Esophagus muscularis mucosa (tissue), 4 donors: ENCODE data around the gene KCNA5. TPM values are rescaled to one million over a fixed set of nuclear protein-coding genes. Genes with fewer than 3 reads are reported as not detected.
A peak's percentile ranks its signal among the peaks of the same experiment; 100 is the strongest.

Experiments
- DNase-seq: peaks from one replicate; pipeline ENCODE4 v3.0.0-alpha.2; 2017; ENCODE audit errors: extremely low spot score
- H3K27ac ChIP-seq, 4 donors: fragments of 200-600 bp; sonication (generic); replicated peaks in 1 of 4; 1 replicate in 3 of 4; 2 replicates in 1 of 4; pipeline ENCODE4 v1.5.1; 2016 to 2019; ENCODE audit warnings: mild to moderate bottlenecking in 1 of 4
- H3K27me3 ChIP-seq, 4 donors: fragments of 200-600 bp; sonication (generic); one replicate each; pipeline versions ENCODE4 v1.5.1 to v1.6.0; 2016 to 2019
- H3K36me3 ChIP-seq, 4 donors: fragments of 200-600 bp; sonication (generic); one replicate each; pipeline ENCODE4 v1.5.1; 2016 to 2019
- H3K4me1 ChIP-seq, 4 donors: fragments of 200-600 bp; sonication (generic); one replicate each; pipeline ENCODE4 v1.5.1; 2016 to 2019
- H3K4me3 ChIP-seq, 4 donors: fragments of 200-600 bp; sonication (generic); 1 replicate in 2 of 4; 2 replicates in 2 of 4; pipeline ENCODE4 v1.5.1; 2016 to 2019; ENCODE audit warnings: mild to moderate bottlenecking in 4 of 4, moderate library complexity in 1 of 4
- H3K9me3 ChIP-seq, 4 donors: fragments of 200-600 bp; sonication (generic); 1 replicate in 3 of 4; 2 replicates in 1 of 4; pipeline ENCODE4 v1.5.1; 2016 to 2019
- EP300 ChIP-seq: sonication (generic); formaldehyde crosslinking; IDR thresholded peaks from one replicate; pipeline ENCODE4 v1.6.1; 2017; ENCODE audit warnings: antibody characterized with exemption
- POLR2A ChIP-seq: fragments of 450-650 bp; IDR thresholded peaks from one replicate; pipeline ENCODE4 v1.6.1; 2017; ENCODE audit warnings: antibody characterized with exemption, moderate library complexity, mild to moderate bottlenecking, low read depth
- POLR2AphosphoS5 ChIP-seq, 2 donors: sonication (generic); formaldehyde crosslinking; IDR thresholded peaks; one replicate each; pipeline ENCODE4 v1.6.1; 2017; ENCODE audit warnings: antibody characterized with exemption in 2 of 2
- WGBS: methylation state at CpG from one replicate; pipeline ENCODE4 v1.1.5; 2018; 5-methylcytosine and 5-hydroxymethylcytosine counted together
- intact Hi-C: fragments of 100-400 bp; cut with DNase I; formaldehyde crosslinking; loops from one replicate; pipeline ENCODE4 v1.15.1; 2023
- total RNA-seq, 4 donors: library from RNA; depleted of rRNA; stranded (reverse); fragments of >200 nt; gene quantifications; one replicate each; pipeline versions ENCODE4 v1.1.0 to v1.2.1, GENCODE V29; 2016
- TF ChIP-seq, protein P1 (sequence below), 3 experiments: fragments of 200-600 bp in 2 of 3; fragments of 450-650 bp in 1 of 3; sonication (generic) in 2 of 3; IDR thresholded peaks; one replicate each; pipeline ENCODE4 v1.5.1; 2017 to 2019; ENCODE audit warnings: antibody characterized with exemption in 3 of 3, mild to moderate bottlenecking in 2 of 3, moderate library complexity in 1 of 3

The KCNA5 gene
- 1 to 10 TPM; 1.2 to 5.9 (median 2.2) TPM for total RNA-seq

DNA sequence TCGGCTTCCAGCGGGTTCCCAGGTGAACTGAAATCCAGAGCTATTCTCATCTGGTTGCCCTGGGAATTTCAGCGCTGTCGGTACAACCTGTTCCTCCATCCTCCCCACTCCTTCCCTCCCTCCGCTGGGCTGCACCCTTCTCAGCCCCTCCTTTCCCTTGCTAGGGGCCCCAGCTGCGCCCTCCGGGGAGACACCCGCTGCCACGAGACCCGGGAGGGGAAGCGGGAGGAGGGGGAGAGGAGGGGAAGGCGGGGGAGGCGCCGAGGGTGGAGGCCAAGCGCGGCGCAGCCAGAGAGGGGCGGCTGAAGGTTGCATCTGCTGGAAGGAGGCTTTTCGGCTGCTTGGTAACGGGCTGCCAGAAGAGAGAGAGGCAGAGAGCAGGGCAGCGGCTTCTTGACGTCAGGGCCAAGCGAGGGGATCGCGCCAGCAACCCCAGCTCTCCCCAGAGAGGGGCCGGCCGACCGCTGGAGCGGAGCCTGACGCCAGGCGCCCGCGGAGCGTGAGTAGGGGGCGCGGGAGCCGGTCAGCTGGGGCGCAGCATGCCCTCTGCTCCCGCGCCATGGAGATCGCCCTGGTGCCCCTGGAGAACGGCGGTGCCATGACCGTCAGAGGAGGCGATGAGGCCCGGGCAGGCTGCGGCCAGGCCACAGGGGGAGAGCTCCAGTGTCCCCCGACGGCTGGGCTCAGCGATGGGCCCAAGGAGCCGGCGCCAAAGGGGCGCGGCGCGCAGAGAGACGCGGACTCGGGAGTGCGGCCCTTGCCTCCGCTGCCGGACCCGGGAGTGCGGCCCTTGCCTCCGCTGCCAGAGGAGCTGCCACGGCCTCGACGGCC is at the start of gene KCNA5:
TSS of gene KCNA5 (plus strand) at position 291 of the 831 bp plus-strand sequence. CDS start at position 560, 269 bp downstream.
- H3K27ac ChIP-seq, result peak within 1 kb of the TSS in 2 of 4 donors; percentile 7 to 31
- H3K27me3 ChIP-seq, result peaks cover 0 to 63% (median 8%) of the 10 kb centered on the region in 4 donors
- no peak for DNase-seq
- peaks cover 14 to 39% (median 24%) of the 10 kb centered on the region in 4 donors for H3K4me1 ChIP-seq
- intact Hi-C loops, result no loop called here
- no peaks in the 10 kb centered on the region for H3K36me3 ChIP-seq
- TF ChIP-seq, protein P1, sequence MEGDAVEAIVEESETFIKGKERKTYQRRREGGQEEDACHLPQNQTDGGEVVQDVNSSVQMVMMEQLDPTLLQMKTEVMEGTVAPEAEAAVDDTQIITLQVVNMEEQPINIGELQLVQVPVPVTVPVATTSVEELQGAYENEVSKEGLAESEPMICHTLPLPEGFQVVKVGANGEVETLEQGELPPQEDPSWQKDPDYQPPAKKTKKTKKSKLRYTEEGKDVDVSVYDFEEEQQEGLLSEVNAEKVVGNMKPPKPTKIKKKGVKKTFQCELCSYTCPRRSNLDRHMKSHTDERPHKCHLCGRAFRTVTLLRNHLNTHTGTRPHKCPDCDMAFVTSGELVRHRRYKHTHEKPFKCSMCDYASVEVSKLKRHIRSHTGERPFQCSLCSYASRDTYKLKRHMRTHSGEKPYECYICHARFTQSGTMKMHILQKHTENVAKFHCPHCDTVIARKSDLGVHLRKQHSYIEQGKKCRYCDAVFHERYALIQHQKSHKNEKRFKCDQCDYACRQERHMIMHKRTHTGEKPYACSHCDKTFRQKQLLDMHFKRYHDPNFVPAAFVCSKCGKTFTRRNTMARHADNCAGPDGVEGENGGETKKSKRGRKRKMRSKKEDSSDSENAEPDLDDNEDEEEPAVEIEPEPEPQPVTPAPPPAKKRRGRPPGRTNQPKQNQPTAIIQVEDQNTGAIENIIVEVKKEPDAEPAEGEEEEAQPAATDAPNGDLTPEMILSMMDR (IDR thresholded peaks at IDR 0.05), result no peak
- TF ChIP-seq POLR2A, result no peak
- peak in 1 of 2 donors; percentile 7 for TF ChIP-seq POLR2AphosphoS5 (IDR thresholded peaks at IDR 0.05)
- no peak for TF ChIP-seq EP300
- WGBS, result 2% methylated on average over 41 of the region's 68 CpGs
- peak within 1 kb of the TSS; percentile 37 to 44 (median 43) for H3K4me3 ChIP-seq
- H3K9me3 ChIP-seq, result no peaks in the 10 kb centered on the region

DNA sequence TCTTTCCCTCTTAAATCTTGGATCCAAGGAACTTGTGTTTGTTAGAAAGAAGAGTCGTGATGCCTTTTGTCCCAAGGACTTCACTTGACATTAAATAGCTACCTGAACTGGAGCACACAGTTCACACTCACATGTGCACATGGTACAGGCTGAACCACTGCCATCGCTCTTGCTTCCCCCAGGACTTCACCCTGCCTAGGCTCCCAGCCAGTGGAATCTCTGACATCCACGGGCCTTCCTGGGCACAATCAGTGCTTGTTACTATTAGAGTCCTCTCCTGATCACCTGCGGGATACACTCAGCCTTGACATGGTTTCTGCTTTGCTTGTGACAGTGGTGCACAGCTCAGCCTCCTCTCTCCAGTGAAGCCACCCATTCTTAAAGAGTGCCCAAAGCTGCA is 49.1 kb upstream of the KCNA5 start:
- H3K36me3 ChIP-seq, result no peaks in the 10 kb centered on the region
- TF ChIP-seq, protein P1 (IDR thresholded peaks at IDR 0.05), result no peak
- TF ChIP-seq EP300 (no peak), POLR2AphosphoS5 (IDR thresholded peaks at IDR 0.05) (no peak), POLR2A (no peak)
- no peak overlapping the region for H3K4me3 ChIP-seq
- 83% methylated on average over 4 of the region's 4 CpGs for WGBS
- intact Hi-C loops, result no loop called here
- peaks cover 9 to 16% (median 14%) of the 10 kb centered on the region in 4 donors for H3K4me1 ChIP-seq
- H3K27ac ChIP-seq, result no peak overlapping the region
- H3K9me3 ChIP-seq, result no peaks in the 10 kb centered on the region
- peaks cover 0 to 12% (median 0%) of the 10 kb centered on the region in 4 donors for H3K27me3 ChIP-seq
- no peak for DNase-seq

- Histone ChIP-seq H3K27ac (no peak overlapping the region), H3K27me3 (peaks cover 0 to 12% (median 0%) of the 10 kb centered on the region in 4 donors), H3K4me1 (peaks cover 9 to 16% (median 14%) of the 10 kb centered on the region in 4 donors), H3K36me3 (no peaks in the 10 kb centered on the region), H3K4me3 (no peak overlapping the region), H3K9me3 (no peaks in the 10 kb centered on the region)
- TF ChIP-seq POLR2A, result no peak
- TF ChIP-seq EP300, result no peak
- TF ChIP-seq, protein P1 (IDR thresholded peaks at IDR 0.05), result no peak
- TF ChIP-seq POLR2AphosphoS5 (IDR thresholded peaks at IDR 0.05), result no peak
- no peak for DNase-seq
- intact Hi-C loops, result no loop called here
- 84% methylated on average over 4 of the region's 4 CpGs for WGBS
Measured at GRCh38 chr12:4996714-4997113, 47.0 kb upstream of the KCNA5 start.

GRCh38 chr12:4997939-4998338 is 45.7 kb upstream of the KCNA5 start:
- TF ChIP-seq POLR2AphosphoS5 (IDR thresholded peaks at IDR 0.05) (peak in 1 of 2 donors; percentile 16), POLR2A (no peak)
- peaks cover 0 to 7% (median 0%) of the 10 kb centered on the region in 4 donors for H3K27me3 ChIP-seq
- 10% methylated on average over 7 of the region's 7 CpGs for WGBS
- H3K9me3 ChIP-seq, result no peaks in the 10 kb centered on the region
- intact Hi-C loops, result no loop called here
- H3K27ac ChIP-seq, result peak overlapping the region in 1 of 4 donors; percentile 21
- DNase-seq, result no peak
- H3K36me3 ChIP-seq, result no peaks in the 10 kb centered on the region
- peaks cover 9 to 16% (median 14%) of the 10 kb centered on the region in 4 donors for H3K4me1 ChIP-seq
- no peak overlapping the region for H3K4me3 ChIP-seq

DNA sequence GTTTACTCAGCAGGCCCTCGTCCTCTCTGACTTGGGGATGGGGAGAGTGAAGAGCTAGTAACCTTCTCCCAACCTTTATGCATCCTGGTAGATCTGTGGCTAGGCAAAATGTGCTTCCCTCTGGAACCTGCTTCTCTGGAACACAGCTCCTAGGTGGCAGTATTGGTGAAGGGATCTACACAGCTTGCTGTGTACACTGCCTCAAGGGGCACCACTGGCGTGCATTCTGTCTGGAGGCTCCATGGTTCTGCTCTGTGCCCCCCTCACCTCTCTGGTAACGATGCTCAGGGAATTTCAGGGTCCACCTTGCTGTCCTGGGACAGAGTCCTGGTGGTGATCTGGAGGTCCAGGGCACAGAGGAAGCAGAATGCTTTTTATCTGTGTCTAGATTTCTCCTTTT is 43.5 kb upstream of the KCNA5 start:
- Histone ChIP-seq H3K4me1 (peaks cover 9 to 18% (median 14%) of the 10 kb centered on the region in 4 donors), H3K36me3 (no peaks in the 10 kb centered on the region), H3K27ac (no peak overlapping the region), H3K27me3 (no peaks in the 10 kb centered on the region), H3K4me3 (no peak overlapping the region), H3K9me3 (no peaks in the 10 kb centered on the region)
- WGBS, result 85% methylated on average over 2 of the region's 3 CpGs
- DNase-seq, result no peak
- TF ChIP-seq POLR2AphosphoS5 (IDR thresholded peaks at IDR 0.05) (no peak), POLR2A (no peak), EP300 (no peak)
- TF ChIP-seq, protein P1 (IDR thresholded peaks at IDR 0.05), result no peak
- intact Hi-C loops, result no loop called here
